ENCODE measurements around the gene KDM5B.

Gene KDM5B

GRCh38 chr1:202708456-202709275 lies 99.6 kb downstream of the KDM5B start:
- no peak overlapping the region for H3K27ac ChIP-seq
- TF ChIP-seq CTCF (conservative IDR thresholded peaks at IDR 0.05; ENCODE audit: low read depth) = no peak
- POLR2A ChIA-PET (ENCODE audit: low non-redundant PET) = interaction anchor here (0.9 kb wide), 1 partner anchor 12 kb away, joined by 3 read pairs; no protein-coding TSS in a partner anchor
- CTCF ChIA-PET = interaction anchor here (0.6 to 1.1 kb wide), 5 partner anchors 11 to 495 kb away, joined by 3 to 5 read pairs (median 3); no protein-coding TSS in a partner anchor
- DNase-seq (ENCODE audit: low spot score) = no peak

GRCh38 chr1:202706851-202707250 lies 101.4 kb downstream of the KDM5B start:
- ChIA-PET POLR2A (ENCODE audit: low non-redundant PET) (no interaction called here), CTCF (interaction anchor here (0.6 to 1.7 kb wide), 3 partner anchors 13 to 635 kb away, joined by 3 to 4 read pairs (median 3); no protein-coding TSS in a partner anchor)
- TF ChIP-seq CTCF (conservative IDR thresholded peaks at IDR 0.05; ENCODE audit: low read depth) = no peak
- no peak for DNase-seq (ENCODE audit: low spot score)
- no peak overlapping the region for H3K27ac ChIP-seq

GRCh38 chr1:202704601-202705000 lies 103.6 kb downstream of the KDM5B start:
- no peak for DNase-seq (ENCODE audit: low spot score)
- TF ChIP-seq CTCF (conservative IDR thresholded peaks at IDR 0.05; ENCODE audit: low read depth) = no peak
- H3K27ac ChIP-seq = no peak overlapping the region
- ChIA-PET CTCF (interaction anchor here (2.8 kb wide), 1 partner anchor 15 kb away, joined by 15 read pairs; no protein-coding TSS in a partner anchor), POLR2A (ENCODE audit: low non-redundant PET) (no interaction called here)

GRCh38 chr1:202703191-202703590 lies 105.0 kb downstream of the KDM5B start:
- CTCF ChIA-PET = interaction anchor here (2.8 kb wide), 1 partner anchor 16 kb away, joined by 15 read pairs; no protein-coding TSS in a partner anchor
- no peak overlapping the region for H3K27ac ChIP-seq
- no peak for TF ChIP-seq CTCF (conservative IDR thresholded peaks at IDR 0.05; ENCODE audit: low read depth)
- POLR2A ChIA-PET (ENCODE audit: low non-redundant PET) = no interaction called here
- no peak for DNase-seq (ENCODE audit: low spot score)

- H3K27ac ChIP-seq = no peak overlapping the region
- DNase-seq (ENCODE audit: low spot score) = no peak
- no peak for TF ChIP-seq CTCF (conservative IDR thresholded peaks at IDR 0.05; ENCODE audit: low read depth)
- ChIA-PET POLR2A (ENCODE audit: low non-redundant PET) (no interaction called here), CTCF (no interaction called here)
These were observed 106.1 kb downstream of the KDM5B start for GRCh38 chr1:202702088-202702487.

- DNase-seq (ENCODE audit: low spot score) = no peak
- no peak for TF ChIP-seq CTCF (conservative IDR thresholded peaks at IDR 0.05; ENCODE audit: low read depth)
- ChIA-PET CTCF (interaction anchor here (0.6 kb wide), 1 partner anchor 88 kb away, joined by 6 read pairs; no protein-coding TSS in a partner anchor), POLR2A (ENCODE audit: low non-redundant PET) (no interaction called here)
- H3K27ac ChIP-seq = no peak overlapping the region
These were observed 107.0 kb downstream of the KDM5B start for GRCh38 chr1:202701200-202701599.
